Fibroblast of villous mesenchyme (primary cell): ENCODE measurements around the gene FMO4. TPM values are rescaled to one million over a fixed set of nuclear protein-coding genes. Genes with fewer than 3 reads are reported as not detected.

ENCODE experiments used
- DNase-seq: peaks from one replicate; pipeline ENCODE4 v3.0.0-alpha.2; 2010; ENCODE audit warnings: low read depth
- H3K4me3 ChIP-seq: 2 replicates; pipeline ENCODE4 v1.5.1; 2011; ENCODE audit warnings: low read depth, mild to moderate bottlenecking, low read length
- CTCF ChIP-seq: IDR thresholded peaks from 2 replicates; pipeline ENCODE4 v1.5.1; 2012; ENCODE audit warnings: low read depth, mild to moderate bottlenecking, low read length; ENCODE audit not compliant: insufficient read depth
- total RNA-seq: library from RNA; depleted of rRNA; stranded (reverse); fragments of >200 nt; gene quantifications from 2 replicates; pipeline ENCODE4 v1.2.3, GENCODE V29; 2012

The FMO4 gene, protein sequence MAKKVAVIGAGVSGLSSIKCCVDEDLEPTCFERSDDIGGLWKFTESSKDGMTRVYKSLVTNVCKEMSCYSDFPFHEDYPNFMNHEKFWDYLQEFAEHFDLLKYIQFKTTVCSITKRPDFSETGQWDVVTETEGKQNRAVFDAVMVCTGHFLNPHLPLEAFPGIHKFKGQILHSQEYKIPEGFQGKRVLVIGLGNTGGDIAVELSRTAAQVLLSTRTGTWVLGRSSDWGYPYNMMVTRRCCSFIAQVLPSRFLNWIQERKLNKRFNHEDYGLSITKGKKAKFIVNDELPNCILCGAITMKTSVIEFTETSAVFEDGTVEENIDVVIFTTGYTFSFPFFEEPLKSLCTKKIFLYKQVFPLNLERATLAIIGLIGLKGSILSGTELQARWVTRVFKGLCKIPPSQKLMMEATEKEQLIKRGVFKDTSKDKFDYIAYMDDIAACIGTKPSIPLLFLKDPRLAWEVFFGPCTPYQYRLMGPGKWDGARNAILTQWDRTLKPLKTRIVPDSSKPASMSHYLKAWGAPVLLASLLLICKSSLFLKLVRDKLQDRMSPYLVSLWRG
- 1.3 and 1.7 TPM in 2 replicates for total RNA-seq

GRCh38 chr1:171313835-171314320 lies at the start of gene FMO4:
Gene FMO4, plus strand, starts transcription at chr1:171314183. Its CDS starts 5,643 bp downstream, at chr1:171319826.
- peak; percentile 99 for DNase-seq
- peak; percentile 74 for TF ChIP-seq CTCF
- peak within 1 kb of the TSS; percentile 33 for H3K4me3 ChIP-seq

DNA sequence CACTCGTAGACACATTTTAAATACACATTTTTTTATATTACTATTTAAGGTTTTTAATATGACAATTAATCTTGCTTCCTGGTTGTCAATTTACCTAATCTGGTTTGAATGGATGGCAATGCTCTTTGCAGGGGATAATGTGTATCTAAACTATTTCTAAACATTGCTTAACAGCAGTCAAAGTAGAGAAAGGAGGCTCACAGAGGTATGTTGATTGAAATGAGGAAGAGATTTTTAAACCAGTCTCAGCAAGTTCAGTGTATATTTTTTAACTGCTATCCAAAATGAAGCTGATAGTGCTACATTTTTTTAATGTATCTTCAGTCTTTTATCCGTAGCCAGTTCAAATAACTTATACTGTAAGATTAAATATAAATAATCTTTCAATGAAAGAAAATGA lies 48.3 kb upstream of the FMO4 start:
- TF ChIP-seq CTCF: no peak
- H3K4me3 ChIP-seq: no peak overlapping the region
- no peak for DNase-seq

GRCh38 chr1:171266930-171267329 lies 47.1 kb upstream of the FMO4 start:
- DNase-seq: no peak
- H3K4me3 ChIP-seq: no peak overlapping the region
- no peak for TF ChIP-seq CTCF

GRCh38 chr1:171267391-171267790 lies 46.6 kb upstream of the FMO4 start:
- DNase-seq: peak; percentile 10
- no peak overlapping the region for H3K4me3 ChIP-seq
- no peak for TF ChIP-seq CTCF

- no peak for DNase-seq
- no peak overlapping the region for H3K4me3 ChIP-seq
- TF ChIP-seq CTCF: no peak
Observed at GRCh38 chr1:171270806-171271205, 43.2 kb upstream of the FMO4 start.

- DNase-seq: no peak
- TF ChIP-seq CTCF: no peak
- H3K4me3 ChIP-seq: no peak overlapping the region
Observed at GRCh38 chr1:171277534-171277933, 36.4 kb upstream of the FMO4 start.
